MCF 10A (cell line): ENCODE results near the gene C6orf52. TPM values are rescaled to one million over a fixed set of nuclear protein-coding genes. Genes with fewer than 3 reads are reported as not detected.

Experiments
- BruUV-seq: library from RNA; stranded (reverse); fragments of 400-500 nt; replicated peaks from 2 replicates; lab custom pipeline; 2021; lab: Mats Ljungman, UMichigan
- CTCF ChIA-PET: fragments of 300-600 bp; sonication (Branson Sonifier 250); formaldehyde crosslinking; extraction: SDS; loops from one replicate; lab custom pipeline; 2021; ENCODE audit warnings: antibody characterized with exemption, inconsistent platforms; lab: Yijun Ruan, JAX
- POLR2A ChIA-PET: fragments of 300-600, 350-650 bp; sonication (Branson Sonifier 250); formaldehyde crosslinking; extraction: SDS; loops from one replicate; lab custom pipeline; 2020; ENCODE audit warnings: antibody characterized with exemption, inconsistent platforms; lab: Yijun Ruan, JAX
- DNase-seq: peaks from one replicate; pipeline ENCODE4 v3.0.0-alpha.2; 2018; ENCODE audit not compliant: unreplicated experiment
- H3K27ac Mint-ChIP-seq: one replicate; pipeline ENCODE4 v1.8.0; 2022; ENCODE audit warnings: mild to moderate bottlenecking, low read depth, mixed read lengths; ENCODE audit not compliant: unreplicated experiment
- H3K27me3 Mint-ChIP-seq: one replicate; pipeline ENCODE4 v1.8.0; 2022; ENCODE audit warnings: mixed read lengths; ENCODE audit not compliant: insufficient read depth, unreplicated experiment
- H3K36me3 Mint-ChIP-seq: one replicate; pipeline ENCODE4 v1.8.0; 2022; ENCODE audit warnings: mild to moderate bottlenecking, moderate library complexity, mixed read lengths; ENCODE audit not compliant: insufficient read depth, unreplicated experiment
- H3K4me1 Mint-ChIP-seq: one replicate; pipeline ENCODE4 v1.8.0; 2022; ENCODE audit warnings: mixed read lengths; ENCODE audit not compliant: insufficient read depth, unreplicated experiment
- H3K4me3 Mint-ChIP-seq: one replicate; pipeline ENCODE4 v1.8.0; 2022; ENCODE audit warnings: mild to moderate bottlenecking, moderate library complexity, mixed read lengths; ENCODE audit not compliant: unreplicated experiment
- H3K9me3 Mint-ChIP-seq: one replicate; pipeline ENCODE4 v1.8.0; 2022; ENCODE audit warnings: mixed read lengths; ENCODE audit not compliant: unreplicated experiment
- intact Hi-C: fragments of 100-400 bp; cut with micrococcal nuclease; formaldehyde crosslinking; loops from 2 replicates; pipeline ENCODE4 v1.14.1; 2022
- total RNA-seq: library from RNA; stranded (reverse); gene quantifications from 2 replicates; pipeline ENCODE4 v1.2.3, GENCODE V29; 2022
- TF ChIP-seq, protein P1 (sequence below): fragments of 200-600 bp; IDR thresholded peaks from one replicate; pipeline ENCODE4 v1.8.0; 2022; ENCODE audit warnings: antibody characterized with exemption, mild to moderate bottlenecking; ENCODE audit not compliant: unreplicated experiment

Gene C6orf52
- total RNA-seq, 1 experiment from 2014 or later = 5.0 TPM

DNA sequence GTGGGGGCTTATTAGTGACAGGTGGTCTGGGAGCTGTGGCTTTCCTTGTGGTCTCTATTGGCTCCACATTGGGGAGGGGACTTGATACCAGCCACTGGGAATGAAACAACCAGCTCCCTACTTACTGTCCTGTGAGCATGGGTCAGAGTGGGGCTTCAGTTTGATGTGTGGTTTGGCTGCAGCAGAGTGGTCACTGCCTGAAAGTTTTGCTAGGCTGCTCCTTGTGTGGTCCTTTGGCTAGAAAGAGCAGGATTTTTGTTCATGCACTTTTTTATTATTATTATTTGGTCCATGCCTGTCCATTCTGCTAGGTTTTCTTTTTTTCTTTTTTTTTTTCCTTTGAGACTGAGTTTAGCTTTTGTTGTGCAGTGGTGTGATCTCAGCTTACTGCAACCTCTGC is 45.6 kb upstream of the C6orf52 start:
- intact Hi-C loops = no loop called here
- peaks cover 42% of the 10 kb centered on the region for H3K36me3 Mint-ChIP-seq
- BruUV-seq = no TSS peak
- no peak overlapping the region for H3K4me3 Mint-ChIP-seq
- TF ChIP-seq, protein P1, sequence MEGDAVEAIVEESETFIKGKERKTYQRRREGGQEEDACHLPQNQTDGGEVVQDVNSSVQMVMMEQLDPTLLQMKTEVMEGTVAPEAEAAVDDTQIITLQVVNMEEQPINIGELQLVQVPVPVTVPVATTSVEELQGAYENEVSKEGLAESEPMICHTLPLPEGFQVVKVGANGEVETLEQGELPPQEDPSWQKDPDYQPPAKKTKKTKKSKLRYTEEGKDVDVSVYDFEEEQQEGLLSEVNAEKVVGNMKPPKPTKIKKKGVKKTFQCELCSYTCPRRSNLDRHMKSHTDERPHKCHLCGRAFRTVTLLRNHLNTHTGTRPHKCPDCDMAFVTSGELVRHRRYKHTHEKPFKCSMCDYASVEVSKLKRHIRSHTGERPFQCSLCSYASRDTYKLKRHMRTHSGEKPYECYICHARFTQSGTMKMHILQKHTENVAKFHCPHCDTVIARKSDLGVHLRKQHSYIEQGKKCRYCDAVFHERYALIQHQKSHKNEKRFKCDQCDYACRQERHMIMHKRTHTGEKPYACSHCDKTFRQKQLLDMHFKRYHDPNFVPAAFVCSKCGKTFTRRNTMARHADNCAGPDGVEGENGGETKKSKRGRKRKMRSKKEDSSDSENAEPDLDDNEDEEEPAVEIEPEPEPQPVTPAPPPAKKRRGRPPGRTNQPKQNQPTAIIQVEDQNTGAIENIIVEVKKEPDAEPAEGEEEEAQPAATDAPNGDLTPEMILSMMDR = no peak
- no peak overlapping the region for H3K27ac Mint-ChIP-seq
- DNase-seq = no peak
- no peaks in the 10 kb centered on the region for H3K27me3 Mint-ChIP-seq
- H3K4me1 Mint-ChIP-seq = no peaks in the 10 kb centered on the region
- POLR2A ChIA-PET = interaction anchor here (1.3 kb wide), 1 partner anchor 17 kb away, joined by 3 read pairs; the partner anchor contains the start of gene TMEM14C
- CTCF ChIA-PET = interaction anchor here (0.6 kb wide), 1 partner anchor 20 kb away, joined by 4 read pairs; no protein-coding TSS in a partner anchor
- H3K9me3 Mint-ChIP-seq = no peaks in the 10 kb centered on the region

DNA sequence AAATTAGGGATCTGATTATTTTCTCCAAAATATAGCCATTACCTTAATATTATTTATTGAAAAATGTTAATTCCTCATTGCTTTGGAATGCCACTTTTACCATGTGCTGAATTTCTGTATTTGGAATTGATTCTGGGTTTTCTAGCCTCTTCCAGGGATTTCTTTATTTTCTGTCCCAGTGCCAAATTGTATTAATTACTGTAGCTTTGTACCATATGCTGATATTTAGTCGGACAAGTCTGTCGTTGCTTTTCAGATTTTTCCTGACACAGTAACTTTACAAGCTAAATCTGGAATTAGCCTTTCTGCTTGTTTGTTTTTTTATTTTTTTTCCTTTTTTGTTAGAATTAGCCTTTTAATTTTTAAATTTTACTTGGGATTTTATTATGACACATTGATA is 42.3 kb upstream of the C6orf52 start:
- intact Hi-C loops = no loop called here
- H3K4me3 Mint-ChIP-seq = no peak overlapping the region

DNA sequence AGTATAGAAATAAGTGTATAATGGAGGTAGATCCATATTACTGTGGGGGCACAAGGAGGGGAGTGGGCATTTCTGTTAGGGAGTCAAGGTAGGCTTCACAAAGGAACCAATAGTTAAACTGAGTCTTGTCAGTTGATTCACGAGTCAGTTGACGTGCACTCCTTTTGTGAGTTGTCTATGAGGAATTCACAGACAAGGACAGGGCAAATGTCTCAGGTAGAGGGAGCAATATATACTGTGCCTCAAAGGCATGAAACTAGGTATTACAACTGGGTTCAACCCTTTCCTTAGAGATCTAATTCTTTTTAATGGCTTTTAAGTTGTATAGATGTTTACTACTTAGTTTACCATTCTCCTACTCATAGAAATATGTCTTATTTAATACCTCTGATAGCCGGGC is 39.4 kb upstream of the C6orf52 start:
- TF ChIP-seq, protein P1 = no peak
- no peaks in the 10 kb centered on the region for H3K27me3 Mint-ChIP-seq
- DNase-seq = no peak
- intact Hi-C loops = loop anchor here (1.0 kb wide), 1 partner anchor 25 kb away; no protein-coding TSS in a partner anchor
- POLR2A ChIA-PET = interaction anchor here (0.7 to 2.3 kb wide), 7 partner anchors 10 to 319 kb away, joined by 3 to 31 read pairs (median 6); partner anchors contain the start of genes TMEM14B and TMEM14C
- peaks cover 62% of the 10 kb centered on the region for H3K36me3 Mint-ChIP-seq
- H3K4me1 Mint-ChIP-seq = peaks cover 6% of the 10 kb centered on the region
- H3K27ac Mint-ChIP-seq = peak overlapping the region; percentile 88
- H3K4me3 Mint-ChIP-seq = no peak overlapping the region
- CTCF ChIA-PET = interaction anchor here (0.6 to 0.9 kb wide), 2 partner anchors 39 to 68 kb away, joined by 3 to 6 read pairs; partner anchors contain the start of gene PAK1IP1
- no TSS peak for BruUV-seq
- no peaks in the 10 kb centered on the region for H3K9me3 Mint-ChIP-seq

More for the DNA sequence above, 42.3 kb upstream of the C6orf52 start:
- Mint-ChIP-seq H3K27ac (peak overlapping the region; percentile 19), H3K9me3 (no peaks in the 10 kb centered on the region), H3K36me3 (peaks cover 47% of the 10 kb centered on the region), H3K4me1 (peaks cover 6% of the 10 kb centered on the region), H3K27me3 (no peaks in the 10 kb centered on the region)
- TF ChIP-seq, protein P1 = no peak
- no peak for DNase-seq
- CTCF ChIA-PET = interaction anchor here (0.6 to 1.6 kb wide), 4 partner anchors 10 to 95 kb away, joined by 3 to 7 read pairs (median 4); no protein-coding TSS in a partner anchor
- BruUV-seq = no TSS peak
- POLR2A ChIA-PET = interaction anchor here (0.6 to 2.6 kb wide), 6 partner anchors 9 to 173 kb away, joined by 3 to 23 read pairs (median 6); partner anchors contain the start of genes C6orf52, PAK1IP1 and TMEM14C

DNA sequence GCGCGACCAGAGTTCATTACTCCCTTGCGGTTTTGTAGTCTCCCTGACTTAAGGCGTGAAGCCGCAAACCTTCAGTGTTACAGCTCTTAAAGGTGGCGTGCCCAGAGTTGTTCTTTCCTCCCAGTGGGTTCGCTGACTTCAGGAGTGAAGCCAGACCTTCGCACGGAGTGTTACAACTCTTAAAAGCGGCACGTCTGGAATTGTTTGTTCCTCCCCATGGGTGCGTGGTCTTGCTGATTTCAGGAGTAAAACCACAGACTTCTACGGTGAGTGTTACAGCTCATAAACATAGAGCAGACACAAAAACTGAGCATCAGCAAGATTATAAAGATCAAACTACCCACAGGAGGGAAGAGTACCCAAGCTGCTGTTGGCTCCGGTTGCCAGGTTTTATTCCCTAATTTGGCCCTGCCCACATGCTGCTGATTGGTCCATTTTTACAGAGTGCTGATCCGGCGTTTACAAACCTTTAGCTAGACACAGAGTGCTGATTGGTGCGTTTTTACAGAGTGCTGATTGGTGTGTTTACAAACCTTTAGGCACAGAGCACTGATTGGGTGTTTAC is 38.8 kb upstream of the C6orf52 start:
- TF ChIP-seq, protein P1 = no peak
- H3K27ac Mint-ChIP-seq = peak overlapping the region; percentile 88
- POLR2A ChIA-PET = interaction anchor here (0.8 to 2.3 kb wide), 5 partner anchors 9 to 26 kb away, joined by 3 to 14 read pairs (median 6); partner anchors contain the start of gene TMEM14C
- no peak for DNase-seq
- H3K27me3 Mint-ChIP-seq = no peaks in the 10 kb centered on the region
- BruUV-seq = no TSS peak
- intact Hi-C loops = no loop called here
- no peak overlapping the region for H3K4me3 Mint-ChIP-seq
- peaks cover 61% of the 10 kb centered on the region for H3K36me3 Mint-ChIP-seq
- CTCF ChIA-PET = interaction anchor here (0.6 to 0.9 kb wide), 3 partner anchors 9 to 38 kb away, joined by 3 to 6 read pairs (median 3); partner anchors contain the start of genes PAK1IP1 and TMEM14B
- no peaks in the 10 kb centered on the region for H3K9me3 Mint-ChIP-seq
- H3K4me1 Mint-ChIP-seq = peaks cover 7% of the 10 kb centered on the region
